Measurements from ENCODE around the gene DNAH14. TPM values are rescaled to one million over a fixed set of nuclear protein-coding genes. Genes with fewer than 3 reads are reported as not detected.

The DNAH14 gene
- total and polyA plus RNA-seq, 9 of the 15 experiments (the other 6 are each of a cell fraction or from before 2014, with no cell fraction given), result 58.4 to 142 (median 98.4) TPM

DNA sequence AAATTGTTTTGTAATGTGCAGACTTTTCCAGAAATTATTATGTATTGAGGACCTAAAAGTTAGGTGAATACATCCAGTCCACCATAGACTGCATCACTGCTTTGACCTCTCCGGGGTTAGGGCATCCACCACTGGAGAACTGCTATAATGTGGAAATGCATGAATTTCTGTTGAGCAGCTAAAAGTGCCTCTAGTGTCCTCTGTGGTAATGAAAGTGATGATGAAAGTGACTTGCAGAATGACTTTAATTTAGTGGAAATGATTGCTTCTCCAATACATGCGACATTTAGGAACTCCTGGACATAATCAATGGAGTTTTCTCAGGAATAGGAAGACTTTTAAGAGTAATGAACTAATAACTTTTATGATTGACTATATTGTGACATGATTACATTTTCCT is 327.6 kb downstream of the DNAH14 start (continued):
- TF ChIP-seq, protein P1, sequence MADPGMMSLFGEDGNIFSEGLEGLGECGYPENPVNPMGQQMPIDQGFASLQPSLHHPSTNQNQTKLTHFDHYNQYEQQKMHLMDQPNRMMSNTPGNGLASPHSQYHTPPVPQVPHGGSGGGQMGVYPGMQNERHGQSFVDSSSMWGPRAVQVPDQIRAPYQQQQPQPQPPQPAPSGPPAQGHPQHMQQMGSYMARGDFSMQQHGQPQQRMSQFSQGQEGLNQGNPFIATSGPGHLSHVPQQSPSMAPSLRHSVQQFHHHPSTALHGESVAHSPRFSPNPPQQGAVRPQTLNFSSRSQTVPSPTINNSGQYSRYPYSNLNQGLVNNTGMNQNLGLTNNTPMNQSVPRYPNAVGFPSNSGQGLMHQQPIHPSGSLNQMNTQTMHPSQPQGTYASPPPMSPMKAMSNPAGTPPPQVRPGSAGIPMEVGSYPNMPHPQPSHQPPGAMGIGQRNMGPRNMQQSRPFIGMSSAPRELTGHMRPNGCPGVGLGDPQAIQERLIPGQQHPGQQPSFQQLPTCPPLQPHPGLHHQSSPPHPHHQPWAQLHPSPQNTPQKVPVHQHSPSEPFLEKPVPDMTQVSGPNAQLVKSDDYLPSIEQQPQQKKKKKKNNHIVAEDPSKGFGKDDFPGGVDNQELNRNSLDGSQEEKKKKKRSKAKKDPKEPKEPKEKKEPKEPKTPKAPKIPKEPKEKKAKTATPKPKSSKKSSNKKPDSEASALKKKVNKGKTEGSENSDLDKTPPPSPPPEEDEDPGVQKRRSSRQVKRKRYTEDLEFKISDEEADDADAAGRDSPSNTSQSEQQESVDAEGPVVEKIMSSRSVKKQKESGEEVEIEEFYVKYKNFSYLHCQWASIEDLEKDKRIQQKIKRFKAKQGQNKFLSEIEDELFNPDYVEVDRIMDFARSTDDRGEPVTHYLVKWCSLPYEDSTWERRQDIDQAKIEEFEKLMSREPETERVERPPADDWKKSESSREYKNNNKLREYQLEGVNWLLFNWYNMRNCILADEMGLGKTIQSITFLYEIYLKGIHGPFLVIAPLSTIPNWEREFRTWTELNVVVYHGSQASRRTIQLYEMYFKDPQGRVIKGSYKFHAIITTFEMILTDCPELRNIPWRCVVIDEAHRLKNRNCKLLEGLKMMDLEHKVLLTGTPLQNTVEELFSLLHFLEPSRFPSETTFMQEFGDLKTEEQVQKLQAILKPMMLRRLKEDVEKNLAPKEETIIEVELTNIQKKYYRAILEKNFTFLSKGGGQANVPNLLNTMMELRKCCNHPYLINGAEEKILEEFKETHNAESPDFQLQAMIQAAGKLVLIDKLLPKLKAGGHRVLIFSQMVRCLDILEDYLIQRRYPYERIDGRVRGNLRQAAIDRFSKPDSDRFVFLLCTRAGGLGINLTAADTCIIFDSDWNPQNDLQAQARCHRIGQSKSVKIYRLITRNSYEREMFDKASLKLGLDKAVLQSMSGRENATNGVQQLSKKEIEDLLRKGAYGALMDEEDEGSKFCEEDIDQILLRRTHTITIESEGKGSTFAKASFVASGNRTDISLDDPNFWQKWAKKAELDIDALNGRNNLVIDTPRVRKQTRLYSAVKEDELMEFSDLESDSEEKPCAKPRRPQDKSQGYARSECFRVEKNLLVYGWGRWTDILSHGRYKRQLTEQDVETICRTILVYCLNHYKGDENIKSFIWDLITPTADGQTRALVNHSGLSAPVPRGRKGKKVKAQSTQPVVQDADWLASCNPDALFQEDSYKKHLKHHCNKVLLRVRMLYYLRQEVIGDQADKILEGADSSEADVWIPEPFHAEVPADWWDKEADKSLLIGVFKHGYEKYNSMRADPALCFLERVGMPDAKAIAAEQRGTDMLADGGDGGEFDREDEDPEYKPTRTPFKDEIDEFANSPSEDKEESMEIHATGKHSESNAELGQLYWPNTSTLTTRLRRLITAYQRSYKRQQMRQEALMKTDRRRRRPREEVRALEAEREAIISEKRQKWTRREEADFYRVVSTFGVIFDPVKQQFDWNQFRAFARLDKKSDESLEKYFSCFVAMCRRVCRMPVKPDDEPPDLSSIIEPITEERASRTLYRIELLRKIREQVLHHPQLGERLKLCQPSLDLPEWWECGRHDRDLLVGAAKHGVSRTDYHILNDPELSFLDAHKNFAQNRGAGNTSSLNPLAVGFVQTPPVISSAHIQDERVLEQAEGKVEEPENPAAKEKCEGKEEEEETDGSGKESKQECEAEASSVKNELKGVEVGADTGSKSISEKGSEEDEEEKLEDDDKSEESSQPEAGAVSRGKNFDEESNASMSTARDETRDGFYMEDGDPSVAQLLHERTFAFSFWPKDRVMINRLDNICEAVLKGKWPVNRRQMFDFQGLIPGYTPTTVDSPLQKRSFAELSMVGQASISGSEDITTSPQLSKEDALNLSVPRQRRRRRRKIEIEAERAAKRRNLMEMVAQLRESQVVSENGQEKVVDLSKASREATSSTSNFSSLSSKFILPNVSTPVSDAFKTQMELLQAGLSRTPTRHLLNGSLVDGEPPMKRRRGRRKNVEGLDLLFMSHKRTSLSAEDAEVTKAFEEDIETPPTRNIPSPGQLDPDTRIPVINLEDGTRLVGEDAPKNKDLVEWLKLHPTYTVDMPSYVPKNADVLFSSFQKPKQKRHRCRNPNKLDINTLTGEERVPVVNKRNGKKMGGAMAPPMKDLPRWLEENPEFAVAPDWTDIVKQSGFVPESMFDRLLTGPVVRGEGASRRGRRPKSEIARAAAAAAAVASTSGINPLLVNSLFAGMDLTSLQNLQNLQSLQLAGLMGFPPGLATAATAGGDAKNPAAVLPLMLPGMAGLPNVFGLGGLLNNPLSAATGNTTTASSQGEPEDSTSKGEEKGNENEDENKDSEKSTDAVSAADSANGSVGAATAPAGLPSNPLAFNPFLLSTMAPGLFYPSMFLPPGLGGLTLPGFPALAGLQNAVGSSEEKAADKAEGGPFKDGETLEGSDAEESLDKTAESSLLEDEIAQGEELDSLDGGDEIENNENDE (IDR thresholded peaks at IDR 0.05; ENCODE audit: low read depth, low read length), result no peak
- TF ChIP-seq RBM14 (IDR thresholded peaks at IDR 0.05; ENCODE audit: borderline replicate concordance, insufficient read depth, low read depth, low read length), result no peak
- no peak for TF ChIP-seq MTF1 (CRISPR knock-in tag; IDR thresholded peaks at IDR 0.05; ENCODE audit: borderline replicate concordance)
- TF ChIP-seq ZNF263 (CRISPR knock-in tag; IDR thresholded peaks at IDR 0.05; ENCODE audit: borderline replicate concordance), result no peak

All from K562 (cell line).